ENCODE measurements around the gene GRB14.

GRCh38 chr2:164554487-164554886 lies 66.8 kb downstream of the GRB14 start:
- TF ChIP-seq, protein P1, sequence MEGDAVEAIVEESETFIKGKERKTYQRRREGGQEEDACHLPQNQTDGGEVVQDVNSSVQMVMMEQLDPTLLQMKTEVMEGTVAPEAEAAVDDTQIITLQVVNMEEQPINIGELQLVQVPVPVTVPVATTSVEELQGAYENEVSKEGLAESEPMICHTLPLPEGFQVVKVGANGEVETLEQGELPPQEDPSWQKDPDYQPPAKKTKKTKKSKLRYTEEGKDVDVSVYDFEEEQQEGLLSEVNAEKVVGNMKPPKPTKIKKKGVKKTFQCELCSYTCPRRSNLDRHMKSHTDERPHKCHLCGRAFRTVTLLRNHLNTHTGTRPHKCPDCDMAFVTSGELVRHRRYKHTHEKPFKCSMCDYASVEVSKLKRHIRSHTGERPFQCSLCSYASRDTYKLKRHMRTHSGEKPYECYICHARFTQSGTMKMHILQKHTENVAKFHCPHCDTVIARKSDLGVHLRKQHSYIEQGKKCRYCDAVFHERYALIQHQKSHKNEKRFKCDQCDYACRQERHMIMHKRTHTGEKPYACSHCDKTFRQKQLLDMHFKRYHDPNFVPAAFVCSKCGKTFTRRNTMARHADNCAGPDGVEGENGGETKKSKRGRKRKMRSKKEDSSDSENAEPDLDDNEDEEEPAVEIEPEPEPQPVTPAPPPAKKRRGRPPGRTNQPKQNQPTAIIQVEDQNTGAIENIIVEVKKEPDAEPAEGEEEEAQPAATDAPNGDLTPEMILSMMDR (IDR thresholded peaks at IDR 0.05), result no peak
- TF ChIP-seq, protein P2, sequence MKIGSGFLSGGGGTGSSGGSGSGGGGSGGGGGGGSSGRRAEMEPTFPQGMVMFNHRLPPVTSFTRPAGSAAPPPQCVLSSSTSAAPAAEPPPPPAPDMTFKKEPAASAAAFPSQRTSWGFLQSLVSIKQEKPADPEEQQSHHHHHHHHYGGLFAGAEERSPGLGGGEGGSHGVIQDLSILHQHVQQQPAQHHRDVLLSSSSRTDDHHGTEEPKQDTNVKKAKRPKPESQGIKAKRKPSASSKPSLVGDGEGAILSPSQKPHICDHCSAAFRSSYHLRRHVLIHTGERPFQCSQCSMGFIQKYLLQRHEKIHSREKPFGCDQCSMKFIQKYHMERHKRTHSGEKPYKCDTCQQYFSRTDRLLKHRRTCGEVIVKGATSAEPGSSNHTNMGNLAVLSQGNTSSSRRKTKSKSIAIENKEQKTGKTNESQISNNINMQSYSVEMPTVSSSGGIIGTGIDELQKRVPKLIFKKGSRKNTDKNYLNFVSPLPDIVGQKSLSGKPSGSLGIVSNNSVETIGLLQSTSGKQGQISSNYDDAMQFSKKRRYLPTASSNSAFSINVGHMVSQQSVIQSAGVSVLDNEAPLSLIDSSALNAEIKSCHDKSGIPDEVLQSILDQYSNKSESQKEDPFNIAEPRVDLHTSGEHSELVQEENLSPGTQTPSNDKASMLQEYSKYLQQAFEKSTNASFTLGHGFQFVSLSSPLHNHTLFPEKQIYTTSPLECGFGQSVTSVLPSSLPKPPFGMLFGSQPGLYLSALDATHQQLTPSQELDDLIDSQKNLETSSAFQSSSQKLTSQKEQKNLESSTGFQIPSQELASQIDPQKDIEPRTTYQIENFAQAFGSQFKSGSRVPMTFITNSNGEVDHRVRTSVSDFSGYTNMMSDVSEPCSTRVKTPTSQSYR (CRISPR knock-in tag; IDR thresholded peaks at IDR 0.05), result no peak
- no peak for TF ChIP-seq ZNF232 (CRISPR knock-in tag; IDR thresholded peaks at IDR 0.05)
- no peak for TF ChIP-seq ATF2 (CRISPR knock-in tag; IDR thresholded peaks at IDR 0.05; ENCODE audit: borderline replicate concordance, low read depth)
- TF ChIP-seq, protein P3, sequence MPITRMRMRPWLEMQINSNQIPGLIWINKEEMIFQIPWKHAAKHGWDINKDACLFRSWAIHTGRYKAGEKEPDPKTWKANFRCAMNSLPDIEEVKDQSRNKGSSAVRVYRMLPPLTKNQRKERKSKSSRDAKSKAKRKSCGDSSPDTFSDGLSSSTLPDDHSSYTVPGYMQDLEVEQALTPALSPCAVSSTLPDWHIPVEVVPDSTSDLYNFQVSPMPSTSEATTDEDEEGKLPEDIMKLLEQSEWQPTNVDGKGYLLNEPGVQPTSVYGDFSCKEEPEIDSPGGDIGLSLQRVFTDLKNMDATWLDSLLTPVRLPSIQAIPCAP (CRISPR knock-in tag; IDR thresholded peaks at IDR 0.05), result no peak
- TF ChIP-seq, protein P4, sequence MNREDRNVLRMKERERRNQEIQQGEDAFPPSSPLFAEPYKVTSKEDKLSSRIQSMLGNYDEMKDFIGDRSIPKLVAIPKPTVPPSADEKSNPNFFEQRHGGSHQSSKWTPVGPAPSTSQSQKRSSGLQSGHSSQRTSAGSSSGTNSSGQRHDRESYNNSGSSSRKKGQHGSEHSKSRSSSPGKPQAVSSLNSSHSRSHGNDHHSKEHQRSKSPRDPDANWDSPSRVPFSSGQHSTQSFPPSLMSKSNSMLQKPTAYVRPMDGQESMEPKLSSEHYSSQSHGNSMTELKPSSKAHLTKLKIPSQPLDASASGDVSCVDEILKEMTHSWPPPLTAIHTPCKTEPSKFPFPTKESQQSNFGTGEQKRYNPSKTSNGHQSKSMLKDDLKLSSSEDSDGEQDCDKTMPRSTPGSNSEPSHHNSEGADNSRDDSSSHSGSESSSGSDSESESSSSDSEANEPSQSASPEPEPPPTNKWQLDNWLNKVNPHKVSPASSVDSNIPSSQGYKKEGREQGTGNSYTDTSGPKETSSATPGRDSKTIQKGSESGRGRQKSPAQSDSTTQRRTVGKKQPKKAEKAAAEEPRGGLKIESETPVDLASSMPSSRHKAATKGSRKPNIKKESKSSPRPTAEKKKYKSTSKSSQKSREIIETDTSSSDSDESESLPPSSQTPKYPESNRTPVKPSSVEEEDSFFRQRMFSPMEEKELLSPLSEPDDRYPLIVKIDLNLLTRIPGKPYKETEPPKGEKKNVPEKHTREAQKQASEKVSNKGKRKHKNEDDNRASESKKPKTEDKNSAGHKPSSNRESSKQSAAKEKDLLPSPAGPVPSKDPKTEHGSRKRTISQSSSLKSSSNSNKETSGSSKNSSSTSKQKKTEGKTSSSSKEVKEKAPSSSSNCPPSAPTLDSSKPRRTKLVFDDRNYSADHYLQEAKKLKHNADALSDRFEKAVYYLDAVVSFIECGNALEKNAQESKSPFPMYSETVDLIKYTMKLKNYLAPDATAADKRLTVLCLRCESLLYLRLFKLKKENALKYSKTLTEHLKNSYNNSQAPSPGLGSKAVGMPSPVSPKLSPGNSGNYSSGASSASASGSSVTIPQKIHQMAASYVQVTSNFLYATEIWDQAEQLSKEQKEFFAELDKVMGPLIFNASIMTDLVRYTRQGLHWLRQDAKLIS (CRISPR knock-in tag; IDR thresholded peaks at IDR 0.05; ENCODE audit: borderline replicate concordance), result no peak
- no peak for TF ChIP-seq NFATC4 (CRISPR knock-in tag; IDR thresholded peaks at IDR 0.05)
- no peak for TF ChIP-seq GABPB1 (CRISPR knock-in tag; IDR thresholded peaks at IDR 0.05)
- no peak for TF ChIP-seq CREM (CRISPR knock-in tag; IDR thresholded peaks at IDR 0.05)
- TF ChIP-seq, protein P5, sequence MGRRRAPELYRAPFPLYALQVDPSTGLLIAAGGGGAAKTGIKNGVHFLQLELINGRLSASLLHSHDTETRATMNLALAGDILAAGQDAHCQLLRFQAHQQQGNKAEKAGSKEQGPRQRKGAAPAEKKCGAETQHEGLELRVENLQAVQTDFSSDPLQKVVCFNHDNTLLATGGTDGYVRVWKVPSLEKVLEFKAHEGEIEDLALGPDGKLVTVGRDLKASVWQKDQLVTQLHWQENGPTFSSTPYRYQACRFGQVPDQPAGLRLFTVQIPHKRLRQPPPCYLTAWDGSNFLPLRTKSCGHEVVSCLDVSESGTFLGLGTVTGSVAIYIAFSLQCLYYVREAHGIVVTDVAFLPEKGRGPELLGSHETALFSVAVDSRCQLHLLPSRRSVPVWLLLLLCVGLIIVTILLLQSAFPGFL (CRISPR knock-in tag; IDR thresholded peaks at IDR 0.05; ENCODE audit: borderline replicate concordance), result no peak
- no peak for TF ChIP-seq HMGA2 (CRISPR knock-in tag; IDR thresholded peaks at IDR 0.05)
- no peak for TF ChIP-seq FOXP1 (CRISPR knock-in tag; IDR thresholded peaks at IDR 0.05; ENCODE audit: borderline replicate concordance)
- no peak for TF ChIP-seq TP53 (CRISPR knock-in tag; IDR thresholded peaks at IDR 0.05)
